ENCODE results near the gene MTHFR. TPM values are rescaled to one million over a fixed set of nuclear protein-coding genes. Genes with fewer than 3 reads are reported as not detected.

The MTHFR gene
- total RNA-seq, 1 experiment from 2014 or later: 22.6 TPM

DNA sequence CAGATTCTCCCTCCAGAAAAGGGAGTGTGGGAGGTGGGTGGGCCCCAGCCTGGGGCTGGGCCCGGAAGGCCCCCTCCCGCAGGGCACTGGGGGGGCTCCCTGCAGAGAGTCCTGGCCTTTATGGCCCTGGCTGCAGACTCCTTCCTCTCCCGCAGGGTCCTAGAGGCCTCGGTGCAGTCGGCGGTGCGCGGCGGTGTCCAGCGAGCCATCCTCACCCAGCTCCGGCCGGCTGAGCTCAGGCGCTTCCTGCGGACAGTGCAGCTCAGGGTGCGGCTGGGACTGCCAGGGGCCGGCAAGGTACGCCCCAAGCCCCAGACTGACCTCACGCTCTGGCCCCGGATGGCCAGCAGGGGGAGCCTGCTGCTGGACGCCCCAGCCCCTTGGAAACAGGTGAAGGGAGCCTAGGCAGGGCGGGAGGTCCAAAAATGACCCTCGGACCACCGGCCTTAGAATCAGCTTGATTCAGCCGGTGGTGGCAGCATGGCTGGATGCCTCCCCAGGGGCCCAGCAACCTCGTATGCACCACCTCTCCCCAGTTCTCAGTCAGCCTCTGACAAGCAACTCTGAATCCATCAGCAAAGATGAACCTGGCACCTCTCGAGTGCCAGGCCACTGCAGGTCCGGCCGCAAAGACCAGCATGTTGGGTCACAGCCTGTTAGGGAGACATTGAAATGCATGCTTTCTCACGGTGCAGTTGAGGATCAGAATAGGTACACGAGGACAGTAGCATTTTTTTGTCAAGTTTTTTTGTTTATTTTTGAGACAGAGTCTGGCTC is 20.6 kb downstream of the MTHFR start (continued):
- TF ChIP-seq SOX15 (CRISPR knock-in tag; IDR thresholded peaks at IDR 0.05) (no peak), MAX (CRISPR knock-in tag; IDR thresholded peaks at IDR 0.05) (peak; percentile 75), GTF2I (CRISPR knock-in tag; conservative IDR thresholded peaks at IDR 0.05) (no peak), USF1 (CRISPR knock-in tag; IDR thresholded peaks at IDR 0.05) (peak; percentile 30; the same call in 1 of the 2 replicates), ATF6 (CRISPR knock-in tag; IDR thresholded peaks at IDR 0.05) (no peak), JUN (CRISPR knock-in tag; IDR thresholded peaks at IDR 0.05) (no peak), ZBTB43 (CRISPR knock-in tag; IDR thresholded peaks at IDR 0.05) (no peak), KAT7 (CRISPR knock-in tag; IDR thresholded peaks at IDR 0.05; ENCODE audit: borderline replicate concordance) (no peak), PRDM15 (CRISPR knock-in tag; IDR thresholded peaks at IDR 0.05) (no peak), FOXJ3 (CRISPR knock-in tag; IDR thresholded peaks at IDR 0.05; ENCODE audit: borderline replicate concordance) (no peak), CREM (CRISPR knock-in tag; IDR thresholded peaks at IDR 0.05) (0 out of 2 replicates have a peak, but pooled peaks have one; percentile 25), MXD4 (CRISPR knock-in tag; IDR thresholded peaks at IDR 0.05; ENCODE audit: borderline replicate concordance) (no peak), ZNF671 (CRISPR knock-in tag; IDR thresholded peaks at IDR 0.05) (no peak), OVOL2 (CRISPR knock-in tag; IDR thresholded peaks at IDR 0.05; ENCODE audit: borderline replicate concordance) (no peak), ZSCAN18 (CRISPR knock-in tag; IDR thresholded peaks at IDR 0.05) (no peak)
- TF ChIP-seq, protein P1, sequence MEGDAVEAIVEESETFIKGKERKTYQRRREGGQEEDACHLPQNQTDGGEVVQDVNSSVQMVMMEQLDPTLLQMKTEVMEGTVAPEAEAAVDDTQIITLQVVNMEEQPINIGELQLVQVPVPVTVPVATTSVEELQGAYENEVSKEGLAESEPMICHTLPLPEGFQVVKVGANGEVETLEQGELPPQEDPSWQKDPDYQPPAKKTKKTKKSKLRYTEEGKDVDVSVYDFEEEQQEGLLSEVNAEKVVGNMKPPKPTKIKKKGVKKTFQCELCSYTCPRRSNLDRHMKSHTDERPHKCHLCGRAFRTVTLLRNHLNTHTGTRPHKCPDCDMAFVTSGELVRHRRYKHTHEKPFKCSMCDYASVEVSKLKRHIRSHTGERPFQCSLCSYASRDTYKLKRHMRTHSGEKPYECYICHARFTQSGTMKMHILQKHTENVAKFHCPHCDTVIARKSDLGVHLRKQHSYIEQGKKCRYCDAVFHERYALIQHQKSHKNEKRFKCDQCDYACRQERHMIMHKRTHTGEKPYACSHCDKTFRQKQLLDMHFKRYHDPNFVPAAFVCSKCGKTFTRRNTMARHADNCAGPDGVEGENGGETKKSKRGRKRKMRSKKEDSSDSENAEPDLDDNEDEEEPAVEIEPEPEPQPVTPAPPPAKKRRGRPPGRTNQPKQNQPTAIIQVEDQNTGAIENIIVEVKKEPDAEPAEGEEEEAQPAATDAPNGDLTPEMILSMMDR (IDR thresholded peaks at IDR 0.05): peak; percentile 88
- TF ChIP-seq, protein P2, sequence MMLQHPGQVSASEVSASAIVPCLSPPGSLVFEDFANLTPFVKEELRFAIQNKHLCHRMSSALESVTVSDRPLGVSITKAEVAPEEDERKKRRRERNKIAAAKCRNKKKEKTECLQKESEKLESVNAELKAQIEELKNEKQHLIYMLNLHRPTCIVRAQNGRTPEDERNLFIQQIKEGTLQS (CRISPR knock-in tag; conservative IDR thresholded peaks at IDR 0.05): no peak
- TF ChIP-seq, protein P3, sequence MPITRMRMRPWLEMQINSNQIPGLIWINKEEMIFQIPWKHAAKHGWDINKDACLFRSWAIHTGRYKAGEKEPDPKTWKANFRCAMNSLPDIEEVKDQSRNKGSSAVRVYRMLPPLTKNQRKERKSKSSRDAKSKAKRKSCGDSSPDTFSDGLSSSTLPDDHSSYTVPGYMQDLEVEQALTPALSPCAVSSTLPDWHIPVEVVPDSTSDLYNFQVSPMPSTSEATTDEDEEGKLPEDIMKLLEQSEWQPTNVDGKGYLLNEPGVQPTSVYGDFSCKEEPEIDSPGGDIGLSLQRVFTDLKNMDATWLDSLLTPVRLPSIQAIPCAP (CRISPR knock-in tag; IDR thresholded peaks at IDR 0.05): no peak
- TF ChIP-seq, protein P4, sequence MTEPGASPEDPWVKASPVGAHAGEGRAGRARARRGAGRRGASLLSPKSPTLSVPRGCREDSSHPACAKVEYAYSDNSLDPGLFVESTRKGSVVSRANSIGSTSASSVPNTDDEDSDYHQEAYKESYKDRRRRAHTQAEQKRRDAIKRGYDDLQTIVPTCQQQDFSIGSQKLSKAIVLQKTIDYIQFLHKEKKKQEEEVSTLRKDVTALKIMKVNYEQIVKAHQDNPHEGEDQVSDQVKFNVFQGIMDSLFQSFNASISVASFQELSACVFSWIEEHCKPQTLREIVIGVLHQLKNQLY (CRISPR knock-in tag; IDR thresholded peaks at IDR 0.05): no peak
- TF ChIP-seq, protein P5, sequence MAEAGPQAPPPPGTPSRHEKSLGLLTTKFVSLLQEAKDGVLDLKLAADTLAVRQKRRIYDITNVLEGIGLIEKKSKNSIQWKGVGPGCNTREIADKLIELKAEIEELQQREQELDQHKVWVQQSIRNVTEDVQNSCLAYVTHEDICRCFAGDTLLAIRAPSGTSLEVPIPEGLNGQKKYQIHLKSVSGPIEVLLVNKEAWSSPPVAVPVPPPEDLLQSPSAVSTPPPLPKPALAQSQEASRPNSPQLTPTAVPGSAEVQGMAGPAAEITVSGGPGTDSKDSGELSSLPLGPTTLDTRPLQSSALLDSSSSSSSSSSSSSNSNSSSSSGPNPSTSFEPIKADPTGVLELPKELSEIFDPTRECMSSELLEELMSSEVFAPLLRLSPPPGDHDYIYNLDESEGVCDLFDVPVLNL (CRISPR knock-in tag; IDR thresholded peaks at IDR 0.05; ENCODE audit: borderline replicate concordance, low read depth): no peak

Measured in WTC11 (cell line).